IgD-negative memory B cell (primary cell): ENCODE data around the gene PDE4D. TPM values are rescaled to one million over a fixed set of nuclear protein-coding genes. Genes with fewer than 3 reads are reported as not detected.

Experiments
- H3K27ac Mint-ChIP-seq, 3 donors: one replicate each; pipeline ENCODE4 v1.8.0; 2020 to 2022; ENCODE audit warnings: mild to moderate bottlenecking in 3 of 3, mixed read lengths in 3 of 3, moderate library complexity in 1 of 3
- H3K27me3 Mint-ChIP-seq: one replicate; pipeline ENCODE4 v1.8.0; 2021; ENCODE audit warnings: mixed read lengths
- H3K36me3 Mint-ChIP-seq: one replicate; pipeline ENCODE4 v1.8.0; 2020; ENCODE audit warnings: mild to moderate bottlenecking, mixed read lengths
- H3K4me1 Mint-ChIP-seq, 3 donors: one replicate each; pipeline ENCODE4 v1.8.0; 2020 to 2022; ENCODE audit warnings: mixed read lengths in 3 of 3, mild to moderate bottlenecking in 1 of 3
- H3K4me3 Mint-ChIP-seq, 4 donors: one replicate each; pipeline ENCODE4 v1.8.0; 2020 to 2022; ENCODE audit warnings: mild to moderate bottlenecking in 4 of 4, mixed read lengths in 4 of 4, moderate library complexity in 3 of 4
- H3K9me3 Mint-ChIP-seq, 3 donors: one replicate each; pipeline ENCODE4 v1.8.0; 2020 to 2021; ENCODE audit warnings: mixed read lengths in 3 of 3, mild to moderate bottlenecking in 1 of 3
- polyA plus RNA-seq: library from polyadenylated mRNA; unstranded; fragments of 300-500 nt; fragmentation: Illumina TruSeq; gene quantifications from one replicate; pipeline ENCODE4 v1.2.3, GENCODE V29; 2021

The PDE4D gene
- polyA plus RNA-seq, 1 donor from 2014 or later: 18.8 TPM

DNA sequence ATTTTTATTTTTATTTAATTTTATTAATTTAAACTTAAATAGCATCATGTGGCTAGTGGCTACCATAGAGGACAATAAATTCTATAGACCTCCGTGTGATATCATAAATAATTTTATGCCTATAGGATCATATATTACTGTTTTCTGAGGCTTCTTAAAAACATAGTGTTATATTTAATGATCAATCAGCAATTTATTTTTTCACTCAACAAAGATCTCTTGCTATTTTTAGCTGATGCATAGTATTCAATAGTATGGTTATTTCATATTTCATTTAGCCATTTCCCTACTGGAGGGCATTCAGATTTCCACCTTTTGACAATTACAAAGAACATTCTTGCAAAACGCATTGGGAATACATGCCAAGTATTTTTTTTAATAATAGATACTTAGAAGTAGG, 114.1 kb downstream of the PDE4D start:
- Mint-ChIP-seq H3K27me3 (no peaks in the 10 kb centered on the region), H3K36me3 (peaks cover 2% of the 10 kb centered on the region), H3K27ac (no peak overlapping the region), H3K4me1 (peaks cover 0 to 7% (median 5%) of the 10 kb centered on the region in 3 donors), H3K9me3 (peaks cover 0 to 3% (median 0%) of the 10 kb centered on the region in 3 donors), H3K4me3 (no peak overlapping the region)

DNA sequence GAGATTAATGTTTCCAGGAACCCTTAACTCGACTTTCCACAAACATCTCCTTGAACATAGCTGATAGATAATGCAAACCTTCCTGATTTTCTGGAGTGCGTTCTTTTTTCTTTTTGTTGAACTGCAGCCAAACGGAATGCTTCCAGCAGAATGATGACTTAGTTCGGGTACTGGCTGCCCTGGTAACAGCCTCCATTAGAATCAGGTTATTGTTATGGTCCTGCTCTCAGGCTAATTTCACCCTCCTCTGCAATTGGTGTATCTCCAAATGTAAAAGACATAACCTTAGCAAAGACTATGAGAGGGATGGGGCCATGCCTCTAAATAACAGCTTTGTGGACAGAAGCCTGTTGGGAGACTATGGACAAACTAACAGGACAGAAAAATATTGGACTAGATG, 116.5 kb downstream of the PDE4D start:
- no peak overlapping the region for H3K4me3 Mint-ChIP-seq
- H3K4me1 Mint-ChIP-seq: peaks cover 2 to 8% (median 5%) of the 10 kb centered on the region in 3 donors
- no peaks in the 10 kb centered on the region for H3K9me3 Mint-ChIP-seq
- peak overlapping the region in 1 of 3 donors; percentile 35 for H3K27ac Mint-ChIP-seq
- H3K27me3 Mint-ChIP-seq: no peaks in the 10 kb centered on the region
- peaks cover 2% of the 10 kb centered on the region for H3K36me3 Mint-ChIP-seq

GRCh38 chr5:59773294-59773693, 120.2 kb downstream of the PDE4D start:
- no peak overlapping the region for H3K27ac Mint-ChIP-seq
- H3K36me3 Mint-ChIP-seq: peaks cover 6% of the 10 kb centered on the region
- H3K9me3 Mint-ChIP-seq: no peaks in the 10 kb centered on the region
- no peak overlapping the region for H3K4me3 Mint-ChIP-seq
- peaks cover 1 to 18% (median 15%) of the 10 kb centered on the region in 3 donors for H3K4me1 Mint-ChIP-seq
- H3K27me3 Mint-ChIP-seq: peaks cover 8% of the 10 kb centered on the region

GRCh38 chr5:59772757-59773156, 120.8 kb downstream of the PDE4D start:
- peaks cover 11% of the 10 kb centered on the region for H3K27me3 Mint-ChIP-seq
- no peaks in the 10 kb centered on the region for H3K9me3 Mint-ChIP-seq
- H3K27ac Mint-ChIP-seq: no peak overlapping the region
- no peak overlapping the region for H3K4me3 Mint-ChIP-seq
- H3K36me3 Mint-ChIP-seq: peaks cover 6% of the 10 kb centered on the region
- peaks cover 1 to 20% (median 15%) of the 10 kb centered on the region in 3 donors for H3K4me1 Mint-ChIP-seq

- peaks cover 11% of the 10 kb centered on the region for H3K27me3 Mint-ChIP-seq
- no peak overlapping the region for H3K4me3 Mint-ChIP-seq
- peaks cover 6% of the 10 kb centered on the region for H3K36me3 Mint-ChIP-seq
- peaks cover 1 to 20% (median 15%) of the 10 kb centered on the region in 3 donors for H3K4me1 Mint-ChIP-seq
- no peaks in the 10 kb centered on the region for H3K9me3 Mint-ChIP-seq
- H3K27ac Mint-ChIP-seq: no peak overlapping the region
Observed at GRCh38 chr5:59772206-59772605, 121.3 kb downstream of the PDE4D start.

DNA sequence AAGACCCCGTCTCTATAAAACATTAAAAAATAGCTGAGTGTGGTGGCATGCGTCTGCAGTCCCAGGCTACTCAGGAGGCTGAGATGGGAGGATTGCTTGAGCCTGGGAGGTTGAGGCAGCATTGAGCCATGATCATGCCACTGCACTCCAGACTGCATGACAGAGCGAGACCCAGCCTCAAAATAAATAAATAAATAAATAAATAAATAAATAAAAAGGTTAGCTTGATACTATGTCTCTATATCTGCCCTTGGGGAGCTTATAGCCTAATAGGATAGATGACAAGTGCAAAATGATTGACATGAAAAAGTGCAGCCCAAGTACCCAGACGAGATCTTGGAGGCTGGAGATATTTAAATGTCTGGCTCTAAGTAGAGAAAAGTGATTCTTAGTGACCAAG, 122.6 kb downstream of the PDE4D start:
- H3K27me3 Mint-ChIP-seq: peaks cover 11% of the 10 kb centered on the region
- H3K4me1 Mint-ChIP-seq: peaks cover 4 to 20% (median 15%) of the 10 kb centered on the region in 3 donors
- peak overlapping the region in 1 of 4 donors; percentile 63 for H3K4me3 Mint-ChIP-seq
- H3K9me3 Mint-ChIP-seq: no peaks in the 10 kb centered on the region
- peaks cover 4% of the 10 kb centered on the region for H3K36me3 Mint-ChIP-seq
- no peak overlapping the region for H3K27ac Mint-ChIP-seq

DNA sequence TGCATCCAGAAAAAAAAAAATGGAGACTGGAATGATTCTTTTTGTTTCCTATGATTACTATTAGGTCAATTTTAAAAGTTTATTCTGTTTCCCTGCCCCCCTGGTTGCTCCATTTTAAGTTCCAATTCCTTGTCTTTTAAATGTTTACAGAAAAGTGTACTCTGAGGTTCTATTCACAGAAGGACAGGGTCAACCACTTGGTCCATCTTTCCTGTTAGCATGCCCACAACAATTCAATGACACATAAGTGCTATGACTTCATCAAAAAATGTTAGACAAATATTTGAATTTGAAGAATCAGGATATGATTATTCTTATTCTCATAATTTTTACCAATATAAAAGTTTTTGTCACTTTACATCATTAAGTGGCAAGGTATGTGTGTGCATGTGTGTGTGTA, 123.7 kb downstream of the PDE4D start:
- no peaks in the 10 kb centered on the region for H3K9me3 Mint-ChIP-seq
- H3K27me3 Mint-ChIP-seq: peaks cover 14% of the 10 kb centered on the region
- no peak overlapping the region for H3K4me3 Mint-ChIP-seq
- H3K4me1 Mint-ChIP-seq: peaks cover 7 to 26% (median 15%) of the 10 kb centered on the region in 3 donors
- H3K36me3 Mint-ChIP-seq: peaks cover 7% of the 10 kb centered on the region
- no peak overlapping the region for H3K27ac Mint-ChIP-seq

- H3K27me3 Mint-ChIP-seq: peaks cover 14% of the 10 kb centered on the region
- H3K27ac Mint-ChIP-seq: peak overlapping the region; percentile 93 to 99 (median 97)
- peaks cover 10% of the 10 kb centered on the region for H3K36me3 Mint-ChIP-seq
- peaks cover 15 to 34% (median 23%) of the 10 kb centered on the region in 3 donors for H3K4me1 Mint-ChIP-seq
- no peaks in the 10 kb centered on the region for H3K9me3 Mint-ChIP-seq
- H3K4me3 Mint-ChIP-seq: peak overlapping the region; percentile 96 to 98 (median 98)
Observed at GRCh38 chr5:59769041-59769360, 124.5 kb downstream of the PDE4D start.

DNA sequence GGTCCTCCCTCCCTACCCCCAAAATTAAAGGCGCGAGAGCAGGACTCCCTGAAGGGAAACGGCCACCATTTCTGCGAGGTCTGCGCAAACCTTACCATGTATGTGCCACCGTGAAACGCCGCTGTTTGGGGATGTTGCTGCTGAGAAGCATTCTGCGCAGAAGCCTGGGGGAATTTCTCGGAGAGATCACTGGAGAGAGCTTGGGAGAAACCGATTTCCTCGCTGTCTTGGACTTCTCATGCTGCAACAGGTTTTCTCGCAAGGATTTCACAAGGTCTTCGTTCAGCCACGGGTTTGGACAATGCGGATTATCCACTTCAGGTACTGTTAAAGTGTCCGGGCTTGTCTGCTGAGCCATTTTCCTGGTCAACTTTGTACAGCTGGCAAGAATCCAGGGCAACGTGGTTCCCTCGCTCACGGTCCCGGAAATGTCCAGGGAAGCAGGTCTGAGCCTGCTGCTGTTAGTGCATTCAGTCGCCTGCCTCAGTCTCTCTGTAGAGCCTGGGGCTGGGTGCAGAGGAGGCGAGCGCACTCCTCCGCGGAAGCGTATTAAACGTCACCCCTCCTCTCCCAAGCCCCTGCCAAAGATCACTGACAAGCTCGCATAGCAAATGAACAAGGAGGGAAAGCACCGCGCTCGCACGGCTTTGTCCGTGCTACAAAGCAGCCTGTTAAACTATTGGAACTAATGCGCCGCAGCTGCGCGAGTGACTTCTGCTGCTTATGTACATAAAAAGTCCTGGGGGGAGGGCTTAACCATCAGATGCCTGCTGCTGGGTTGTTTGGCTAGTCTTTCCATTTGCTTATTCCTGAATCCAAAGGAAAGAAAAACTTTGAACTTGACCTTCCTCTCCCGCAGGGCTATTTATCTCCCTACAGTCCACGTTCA, 125.1 kb downstream of the PDE4D start:
- peaks cover 21 to 39% (median 29%) of the 10 kb centered on the region in 3 donors for H3K4me1 Mint-ChIP-seq
- peak overlapping the region; percentile 96 to 98 (median 98) for H3K4me3 Mint-ChIP-seq
- no peaks in the 10 kb centered on the region for H3K9me3 Mint-ChIP-seq
- peaks cover 14% of the 10 kb centered on the region for H3K27me3 Mint-ChIP-seq
- peaks cover 10% of the 10 kb centered on the region for H3K36me3 Mint-ChIP-seq
- H3K27ac Mint-ChIP-seq: peak overlapping the region; percentile 93 to 99 (median 97)

DNA sequence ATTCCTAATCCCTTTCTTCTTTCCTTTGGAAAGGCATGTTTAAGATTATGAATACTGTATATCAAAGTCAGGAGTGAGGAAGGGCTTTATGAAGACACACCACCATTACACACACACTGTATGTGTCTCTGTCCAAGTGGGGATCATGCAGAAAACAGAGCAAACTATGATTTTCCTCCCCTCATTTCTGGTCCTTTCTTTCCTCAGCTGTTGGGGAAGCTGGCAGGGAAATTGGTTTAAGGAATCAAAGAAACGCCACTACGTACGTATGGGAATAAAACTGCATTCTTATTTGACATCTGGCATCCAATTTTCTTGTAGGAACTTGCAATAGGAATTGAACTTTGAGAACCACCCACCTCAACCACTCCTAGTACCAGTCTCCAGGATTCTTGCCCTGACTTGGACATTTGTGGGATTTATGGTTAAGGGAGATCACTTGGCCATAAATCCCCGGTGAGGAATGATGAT, 125.8 kb downstream of the PDE4D start:
- H3K27me3 Mint-ChIP-seq: peaks cover 14% of the 10 kb centered on the region
- H3K27ac Mint-ChIP-seq: peak overlapping the region; percentile 93 to 99 (median 97)
- H3K9me3 Mint-ChIP-seq: no peaks in the 10 kb centered on the region
- peaks cover 23 to 36% (median 25%) of the 10 kb centered on the region in 3 donors for H3K4me1 Mint-ChIP-seq
- H3K36me3 Mint-ChIP-seq: peaks cover 10% of the 10 kb centered on the region
- peak overlapping the region; percentile 96 to 98 (median 98) for H3K4me3 Mint-ChIP-seq

- peaks cover 23 to 36% (median 25%) of the 10 kb centered on the region in 3 donors for H3K4me1 Mint-ChIP-seq
- H3K27ac Mint-ChIP-seq: peak overlapping the region; percentile 93 to 99 (median 97)
- peak overlapping the region; percentile 96 to 98 (median 98) for H3K4me3 Mint-ChIP-seq
- H3K36me3 Mint-ChIP-seq: peaks cover 10% of the 10 kb centered on the region
- no peaks in the 10 kb centered on the region for H3K9me3 Mint-ChIP-seq
- peaks cover 14% of the 10 kb centered on the region for H3K27me3 Mint-ChIP-seq
Observed at GRCh38 chr5:59767211-59767605, 126.3 kb downstream of the PDE4D start.

DNA sequence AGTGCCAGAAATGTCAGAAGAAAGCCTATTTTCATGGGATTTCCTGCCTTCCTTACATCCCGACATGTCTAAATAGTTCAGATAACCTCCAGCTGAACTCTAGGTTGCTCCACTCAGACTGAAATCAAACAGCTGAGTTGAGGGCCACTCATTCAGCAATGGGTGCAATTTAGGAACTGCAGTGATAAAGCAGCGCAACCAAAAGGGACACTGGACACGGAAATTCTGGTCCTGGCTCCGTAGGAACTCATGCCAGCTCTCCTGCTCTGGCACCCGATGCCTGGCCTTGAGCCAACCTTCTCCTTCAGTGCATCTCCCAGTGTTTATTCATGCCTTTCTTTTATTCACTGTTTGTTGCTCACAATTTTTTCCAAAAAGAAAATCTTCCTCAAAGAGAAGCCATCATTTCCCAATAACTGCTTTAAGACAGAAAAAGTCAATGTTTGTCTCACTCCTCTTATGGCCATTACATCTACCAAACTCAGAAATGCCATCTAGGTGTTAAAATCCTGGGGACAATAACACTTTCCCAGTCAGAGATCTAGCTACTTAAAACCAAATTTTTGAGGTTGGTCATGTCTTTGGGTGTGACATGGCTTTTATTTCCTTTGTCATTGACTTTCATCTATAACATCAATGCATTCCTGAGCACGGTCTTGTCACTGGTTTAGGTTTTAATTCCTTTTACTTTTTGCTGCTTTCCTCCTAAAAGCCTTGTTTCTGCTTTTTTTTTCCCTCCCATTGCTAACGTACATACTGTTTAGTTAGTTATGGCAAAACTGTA, 126.9 kb downstream of the PDE4D start:
- H3K36me3 Mint-ChIP-seq: peaks cover 10% of the 10 kb centered on the region
- peak overlapping the region; percentile 96 to 98 (median 98) for H3K4me3 Mint-ChIP-seq
- peaks cover 23 to 36% (median 25%) of the 10 kb centered on the region in 3 donors for H3K4me1 Mint-ChIP-seq
- H3K9me3 Mint-ChIP-seq: no peaks in the 10 kb centered on the region
- peak overlapping the region; percentile 93 to 99 (median 97) for H3K27ac Mint-ChIP-seq
- peaks cover 14% of the 10 kb centered on the region for H3K27me3 Mint-ChIP-seq

DNA sequence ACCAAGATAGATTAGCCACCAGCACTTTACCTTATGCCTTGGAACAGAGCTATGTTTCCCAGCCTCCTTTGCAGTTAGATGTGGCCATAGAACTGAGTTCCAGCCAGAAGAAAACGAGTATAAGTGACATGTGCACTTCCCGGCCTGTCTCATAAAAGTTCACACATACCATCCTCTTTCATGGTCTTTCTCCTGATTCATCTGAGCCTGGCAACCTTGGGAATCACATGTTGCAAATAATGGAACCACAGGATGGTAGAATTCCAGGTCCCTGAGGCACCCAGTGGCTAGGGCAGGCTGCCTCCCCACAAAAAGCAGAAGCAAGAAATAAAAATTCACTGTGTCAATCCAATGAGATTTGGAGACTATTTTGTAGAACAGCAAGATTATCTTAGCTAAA, 128.1 kb downstream of the PDE4D start:
- peaks cover 23 to 34% (median 25%) of the 10 kb centered on the region in 3 donors for H3K4me1 Mint-ChIP-seq
- H3K36me3 Mint-ChIP-seq: peaks cover 10% of the 10 kb centered on the region
- H3K27ac Mint-ChIP-seq: peak overlapping the region; percentile 95 to 99 (median 97)
- no peaks in the 10 kb centered on the region for H3K9me3 Mint-ChIP-seq
- H3K4me3 Mint-ChIP-seq: peak overlapping the region; percentile 96 to 98 (median 98)
- peaks cover 14% of the 10 kb centered on the region for H3K27me3 Mint-ChIP-seq

GRCh38 chr5:59764361-59764760, 129.2 kb downstream of the PDE4D start:
- Mint-ChIP-seq H3K27ac (peak overlapping the region; percentile 95 to 99 (median 97)), H3K4me1 (peaks cover 25 to 34% (median 27%) of the 10 kb centered on the region in 3 donors), H3K36me3 (peaks cover 7% of the 10 kb centered on the region), H3K27me3 (peaks cover 14% of the 10 kb centered on the region), H3K4me3 (peak overlapping the region; percentile 96 to 98 (median 98)), H3K9me3 (no peaks in the 10 kb centered on the region)

DNA sequence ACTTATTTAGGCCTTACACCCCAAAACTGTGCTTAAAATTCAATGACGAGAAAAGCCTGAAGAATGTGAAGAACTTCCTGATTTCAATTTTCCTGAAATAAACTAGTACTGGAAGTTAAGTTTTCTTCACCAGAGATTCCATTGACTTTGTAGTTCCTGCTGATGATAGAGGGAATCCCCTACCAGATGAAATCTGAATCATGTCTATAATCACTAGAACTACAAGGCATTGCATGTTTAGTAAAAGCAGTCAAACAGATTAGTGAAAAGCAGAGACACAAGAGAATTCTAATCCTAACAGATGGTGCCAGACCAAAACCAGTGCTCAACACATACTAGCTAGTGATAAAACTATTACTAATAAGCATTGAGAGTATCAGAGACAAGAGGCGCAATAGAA, 130.0 kb downstream of the PDE4D start:
- H3K9me3 Mint-ChIP-seq: no peaks in the 10 kb centered on the region
- H3K36me3 Mint-ChIP-seq: peaks cover 7% of the 10 kb centered on the region
- H3K27ac Mint-ChIP-seq: peak overlapping the region; percentile 95 to 99 (median 97)
- H3K4me3 Mint-ChIP-seq: peak overlapping the region; percentile 96 to 98 (median 98)
- H3K27me3 Mint-ChIP-seq: peaks cover 8% of the 10 kb centered on the region
- H3K4me1 Mint-ChIP-seq: peaks cover 17 to 29% (median 27%) of the 10 kb centered on the region in 3 donors
